GM10847 (cell line): ENCODE results near the gene TMEM108.

ENCODE experiments used
- POLR2A ChIP-seq: IDR thresholded peaks from 2 replicates; pipeline ENCODE4 v1.6.1; 2011; ENCODE audit not compliant: insufficient read length; ENCODE audit errors: extremely low read depth

Gene TMEM108

GRCh38 chr3:133428552-133428951 is 390.4 kb downstream of the TMEM108 start:
- no peak for TF ChIP-seq POLR2A

GRCh38 chr3:133429063-133429462 is 390.9 kb downstream of the TMEM108 start:
- no peak for TF ChIP-seq POLR2A

- TF ChIP-seq POLR2A = no peak
Observed at GRCh38 chr3:133439563-133439962, 401.4 kb downstream of the TMEM108 start.

- no peak for TF ChIP-seq POLR2A
Observed at GRCh38 chr3:133440652-133441051, 402.5 kb downstream of the TMEM108 start.

- TF ChIP-seq POLR2A = no peak
Observed at GRCh38 chr3:133441867-133442270, 403.7 kb downstream of the TMEM108 start.

- TF ChIP-seq POLR2A = no peak
Observed at GRCh38 chr3:133442518-133442917, 404.3 kb downstream of the TMEM108 start.

GRCh38 chr3:133443649-133444422 is 405.6 kb downstream of the TMEM108 start:
- TF ChIP-seq POLR2A = no peak

GRCh38 chr3:133444423-133444774 is 406.2 kb downstream of the TMEM108 start:
- no peak for TF ChIP-seq POLR2A

GRCh38 chr3:133445108-133445507 is 406.9 kb downstream of the TMEM108 start:
- no peak for TF ChIP-seq POLR2A
